BE2C (cell line): ENCODE results near the gene GBE1.

ENCODE experiments used
- DNase-seq: peaks from one replicate; pipeline ENCODE4 v3.0.0-alpha.2; 2020
- H3K27me3 ChIP-seq: fragments of 250-450 bp; sonication (Bioruptor Pico); 2 replicates; pipeline ENCODE4 v1.5.1; 2020; ENCODE audit warnings: mild to moderate bottlenecking
- H3K36me3 ChIP-seq: fragments of 250-450 bp; sonication (Bioruptor Pico); 2 replicates; pipeline ENCODE4 v1.5.1; 2020; ENCODE audit warnings: mild to moderate bottlenecking
- H3K4me1 ChIP-seq: fragments of 250-450 bp; sonication (Bioruptor Pico); 2 replicates; pipeline ENCODE4 v1.5.1; 2020
- H3K4me3 ChIP-seq: 2 replicates; pipeline ENCODE4 v1.5.1; 2011; ENCODE audit warnings: low read depth, low read length
- H3K9me3 ChIP-seq: fragments of 250-450 bp; sonication (Bioruptor Pico); 2 replicates; pipeline ENCODE4 v1.5.1; 2020
- TF ChIP-seq, protein P1 (sequence below): IDR thresholded peaks from 2 replicates; pipeline ENCODE4 v1.5.1; 2012; ENCODE audit warnings: mild to moderate bottlenecking, low read depth, low read length

The GBE1 gene

DNA sequence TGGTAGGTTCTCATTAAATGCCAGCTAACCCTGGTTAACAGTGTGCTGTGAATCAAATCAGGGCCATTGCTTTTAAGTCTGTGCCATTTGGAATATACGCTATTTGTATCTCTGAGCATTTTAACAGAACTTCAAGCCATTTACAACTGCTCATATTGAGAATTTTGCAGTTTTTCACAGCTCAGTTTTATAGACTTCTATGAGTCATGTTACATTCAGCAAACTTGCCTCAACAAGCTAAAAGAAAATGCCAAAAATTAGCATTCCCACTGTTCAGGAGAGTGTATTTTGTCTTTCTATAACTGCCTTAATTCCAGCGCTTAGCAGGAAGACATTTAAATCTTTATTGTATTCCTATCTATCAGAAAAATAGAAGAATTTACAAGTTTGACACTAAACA, 196.4 kb downstream of the GBE1 start:
- no peak for DNase-seq
- no peaks in the 10 kb centered on the region for H3K36me3 ChIP-seq
- TF ChIP-seq, protein P1, sequence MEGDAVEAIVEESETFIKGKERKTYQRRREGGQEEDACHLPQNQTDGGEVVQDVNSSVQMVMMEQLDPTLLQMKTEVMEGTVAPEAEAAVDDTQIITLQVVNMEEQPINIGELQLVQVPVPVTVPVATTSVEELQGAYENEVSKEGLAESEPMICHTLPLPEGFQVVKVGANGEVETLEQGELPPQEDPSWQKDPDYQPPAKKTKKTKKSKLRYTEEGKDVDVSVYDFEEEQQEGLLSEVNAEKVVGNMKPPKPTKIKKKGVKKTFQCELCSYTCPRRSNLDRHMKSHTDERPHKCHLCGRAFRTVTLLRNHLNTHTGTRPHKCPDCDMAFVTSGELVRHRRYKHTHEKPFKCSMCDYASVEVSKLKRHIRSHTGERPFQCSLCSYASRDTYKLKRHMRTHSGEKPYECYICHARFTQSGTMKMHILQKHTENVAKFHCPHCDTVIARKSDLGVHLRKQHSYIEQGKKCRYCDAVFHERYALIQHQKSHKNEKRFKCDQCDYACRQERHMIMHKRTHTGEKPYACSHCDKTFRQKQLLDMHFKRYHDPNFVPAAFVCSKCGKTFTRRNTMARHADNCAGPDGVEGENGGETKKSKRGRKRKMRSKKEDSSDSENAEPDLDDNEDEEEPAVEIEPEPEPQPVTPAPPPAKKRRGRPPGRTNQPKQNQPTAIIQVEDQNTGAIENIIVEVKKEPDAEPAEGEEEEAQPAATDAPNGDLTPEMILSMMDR, result no peak

DNA sequence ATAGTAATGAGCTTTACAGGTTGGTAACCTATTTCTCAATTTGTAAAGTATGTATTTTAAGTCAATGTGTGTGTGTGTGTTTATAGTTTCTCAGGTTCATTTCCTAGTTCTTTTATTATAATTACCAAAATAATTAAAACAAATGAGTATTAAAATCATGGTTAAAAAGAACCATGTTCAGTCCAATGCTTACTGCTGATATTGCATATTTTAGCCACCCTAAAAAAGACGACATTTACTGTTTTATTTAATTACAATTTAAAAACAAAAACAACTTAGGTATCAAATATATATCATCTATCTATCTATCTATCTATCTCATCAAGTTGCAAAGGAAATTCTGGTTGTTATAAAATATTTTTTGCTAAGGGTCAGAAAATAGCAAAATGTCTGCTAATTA, 203.3 kb downstream of the GBE1 start:
- Histone ChIP-seq H3K36me3 (no peaks in the 10 kb centered on the region), H3K4me1 (peaks cover 4% of the 10 kb centered on the region; the same call in 1 of the 2 replicates), H3K4me3 (no peak overlapping the region), H3K27me3 (no peaks in the 10 kb centered on the region), H3K9me3 (no peaks in the 10 kb centered on the region)
- no peak for DNase-seq
- TF ChIP-seq, protein P1, result no peak

More for the DNA sequence above, 196.4 kb downstream of the GBE1 start:
- no peak overlapping the region for H3K4me3 ChIP-seq
- H3K9me3 ChIP-seq, result no peaks in the 10 kb centered on the region
- H3K4me1 ChIP-seq, result no peaks in the 10 kb centered on the region
- no peaks in the 10 kb centered on the region for H3K27me3 ChIP-seq

DNA sequence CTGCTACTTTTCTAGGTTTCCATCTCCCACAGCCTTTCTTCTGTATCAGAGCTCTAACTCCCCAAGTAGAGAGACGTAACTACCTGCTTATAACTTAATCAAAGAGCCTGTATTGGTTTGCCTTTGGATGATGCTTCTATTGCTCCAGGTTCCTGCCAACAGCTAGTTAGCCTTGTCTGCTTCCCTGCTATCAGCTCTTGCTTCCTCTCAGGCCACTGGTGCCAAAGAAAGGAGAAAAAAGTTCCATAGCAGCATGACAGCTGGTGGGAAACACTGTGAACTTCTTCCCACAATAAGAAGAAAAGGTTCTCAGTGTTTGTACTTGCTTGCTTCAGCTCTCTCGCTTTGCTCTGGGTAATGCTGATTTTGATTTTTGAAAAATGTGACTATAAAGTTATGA, 206.6 kb downstream of the GBE1 start:
- Histone ChIP-seq H3K9me3 (no peaks in the 10 kb centered on the region), H3K36me3 (no peaks in the 10 kb centered on the region), H3K27me3 (no peaks in the 10 kb centered on the region), H3K4me1 (peaks cover 4% of the 10 kb centered on the region; the same call in 1 of the 2 replicates), H3K4me3 (no peak overlapping the region)
- TF ChIP-seq, protein P1, result no peak
- no peak for DNase-seq

DNA sequence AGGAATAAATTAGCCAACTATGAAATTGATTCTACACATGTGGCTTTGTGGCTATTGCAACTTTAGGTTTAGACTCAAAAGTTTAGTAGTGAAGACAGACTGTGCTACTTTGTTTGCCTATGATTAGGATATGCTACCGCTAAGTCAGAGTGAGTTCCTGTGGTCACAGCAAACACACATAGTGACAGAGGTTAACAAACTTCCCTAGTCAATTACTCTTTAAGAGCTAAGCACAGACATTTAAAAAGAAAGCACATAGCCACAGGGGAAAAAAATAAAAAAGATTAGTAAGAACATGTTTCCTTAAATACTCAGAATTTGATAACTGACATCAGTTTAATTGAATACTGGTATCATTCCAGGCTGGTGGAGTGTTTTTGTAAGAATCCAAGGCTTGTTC, 207.1 kb downstream of the GBE1 start:
- Histone ChIP-seq H3K9me3 (no peaks in the 10 kb centered on the region), H3K4me3 (no peak overlapping the region), H3K4me1 (peaks cover 4% of the 10 kb centered on the region; the same call in 1 of the 2 replicates), H3K36me3 (no peaks in the 10 kb centered on the region), H3K27me3 (no peaks in the 10 kb centered on the region)
- TF ChIP-seq, protein P1, result no peak
- DNase-seq, result no peak

DNA sequence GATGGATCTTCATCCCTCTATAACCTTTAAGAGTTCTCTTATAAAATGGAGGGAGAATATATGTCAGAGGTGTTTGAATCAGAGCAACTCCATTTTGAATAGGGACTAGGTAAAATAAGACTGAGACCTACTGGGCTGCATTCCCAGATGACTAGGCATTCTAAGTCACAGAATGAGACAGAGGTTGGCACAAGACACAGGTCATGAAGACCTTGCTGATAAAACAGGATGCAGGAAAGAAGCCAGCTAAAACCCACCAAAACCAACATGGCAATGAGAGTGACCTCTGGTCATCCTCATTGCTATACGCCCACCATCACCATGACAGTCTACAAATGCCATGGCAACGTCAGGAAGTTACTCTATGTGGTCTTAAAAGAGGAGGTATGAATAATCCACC, 211.0 kb downstream of the GBE1 start:
- Histone ChIP-seq H3K36me3 (no peaks in the 10 kb centered on the region), H3K27me3 (no peaks in the 10 kb centered on the region), H3K9me3 (no peaks in the 10 kb centered on the region), H3K4me3 (no peak overlapping the region), H3K4me1 (peaks cover 4% of the 10 kb centered on the region; the same call in 1 of the 2 replicates)
- TF ChIP-seq, protein P1, result no peak
- DNase-seq, result no peak

DNA sequence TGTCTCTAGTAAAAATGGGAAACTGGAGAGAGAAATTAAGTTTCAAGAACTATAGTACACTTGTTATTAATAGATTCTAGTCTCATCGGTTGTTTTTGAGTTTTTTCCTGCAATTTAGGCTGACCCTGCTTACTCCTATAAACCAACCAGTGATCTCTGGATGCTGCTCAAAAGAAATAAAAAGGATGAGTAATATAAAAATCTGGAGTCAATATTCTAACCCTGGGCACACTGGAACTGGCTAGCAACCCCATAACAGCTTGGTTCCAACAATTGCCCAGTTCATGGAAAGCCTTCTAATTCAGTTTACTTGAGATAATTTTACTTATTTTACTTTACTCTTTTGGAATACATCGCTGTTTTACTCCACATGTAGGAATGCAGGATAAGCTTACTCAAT, 211.6 kb downstream of the GBE1 start:
- peaks cover 3% of the 10 kb centered on the region; the same call in 1 of the 2 replicates for H3K4me1 ChIP-seq
- DNase-seq, result no peak
- no peak overlapping the region for H3K4me3 ChIP-seq
- no peaks in the 10 kb centered on the region for H3K9me3 ChIP-seq
- no peaks in the 10 kb centered on the region for H3K36me3 ChIP-seq
- H3K27me3 ChIP-seq, result no peaks in the 10 kb centered on the region
- TF ChIP-seq, protein P1, result no peak
